Neuronal stem cell (in vitro differentiated cells): ENCODE data around the gene DNAI4. TPM values are rescaled to one million over a fixed set of nuclear protein-coding genes. Genes with fewer than 3 reads are reported as not detected.
"Not testable (repeated sequence)": the region's sequence is repeated elsewhere in the genome, so short reads cannot be mapped to it uniquely, and the experiment has no call there.

ENCODE experiments used
- DNase-seq: peaks from one replicate; pipeline ENCODE4 v3.0.0-alpha.2; 2013; ENCODE audit warnings: low spot score
- H2AFZ ChIP-seq: one replicate; pipeline ENCODE4 v1.6.1; 2013; ENCODE audit warnings: mild to moderate bottlenecking, low read length, inconsistent platforms
- H2AK5ac ChIP-seq: 2 replicates; pipeline ENCODE4 v1.6.1; 2013; ENCODE audit warnings: low read depth, mild to moderate bottlenecking, inconsistent platforms, low read length, moderate library complexity, mixed read lengths
- H2BK120ac ChIP-seq: 2 replicates; pipeline ENCODE4 v1.6.1; 2013; ENCODE audit warnings: low read depth, mild to moderate bottlenecking, inconsistent platforms, low read length, moderate library complexity, mixed read lengths
- H2BK12ac ChIP-seq: one replicate; pipeline ENCODE4 v1.6.1; 2013; ENCODE audit warnings: low read length, inconsistent platforms
- H2BK15ac ChIP-seq: 2 replicates; pipeline ENCODE4 v1.6.1; 2013; ENCODE audit warnings: mild to moderate bottlenecking, low read length, inconsistent platforms, mixed read lengths
- H2BK5ac ChIP-seq: one replicate; pipeline ENCODE4 v1.6.1; 2013; ENCODE audit warnings: inconsistent platforms, mild to moderate bottlenecking, low read length, moderate library complexity
- H3K14ac ChIP-seq: one replicate; pipeline ENCODE4 v1.6.1; 2013; ENCODE audit warnings: low read length, inconsistent platforms
- H3K18ac ChIP-seq: 2 replicates; pipeline ENCODE4 v1.6.1; 2013; ENCODE audit warnings: low read length, inconsistent platforms
- H3K23ac ChIP-seq: 2 replicates; pipeline ENCODE4 v1.6.1; 2013; ENCODE audit warnings: low read depth, mild to moderate bottlenecking, mixed read lengths, low read length, inconsistent platforms; ENCODE audit not compliant: poor library complexity
- H3K27ac ChIP-seq: replicated peaks from 3 replicates; pipeline ENCODE4 v1.5.1; 2013; ENCODE audit warnings: low read length, inconsistent platforms
- H3K27me3 ChIP-seq, 3 experiments: 2 replicates each; pipeline ENCODE4 v1.6.1; 2013; ENCODE audit warnings: low read length in 3 of 3, mild to moderate bottlenecking in 2 of 3, inconsistent platforms in 1 of 3, low read depth in 1 of 3, mixed read lengths in 1 of 3, moderate library complexity in 1 of 3; ENCODE audit not compliant: control insufficient read depth in 3 of 3, insufficient read depth in 3 of 3
- H3K36me3 ChIP-seq, 2 donors: replicated peaks in 1 of 2; 2 replicates each; pipeline ENCODE4 v1.6.1; 2013; ENCODE audit warnings: low read length in 2 of 2; ENCODE audit not compliant: control insufficient read depth in 2 of 2, insufficient read depth in 2 of 2
- H3K4ac ChIP-seq: 2 replicates; pipeline ENCODE4 v1.6.1; 2013; ENCODE audit warnings: inconsistent platforms, mild to moderate bottlenecking, low read length, moderate library complexity
- H3K4me1 ChIP-seq, 2 donors: 1 replicate in 1 of 2; 2 replicates in 1 of 2; pipeline ENCODE4 v1.6.1; 2013; ENCODE audit warnings: low read length in 2 of 2, low read depth in 1 of 2; ENCODE audit not compliant: control insufficient read depth in 2 of 2, insufficient read depth in 1 of 2
- H3K4me2 ChIP-seq: one replicate; pipeline ENCODE4 v1.6.1; 2013; ENCODE audit warnings: mild to moderate bottlenecking, low read length, inconsistent platforms; ENCODE audit not compliant: insufficient read depth, poor library complexity, severe bottlenecking
- H3K4me3 ChIP-seq, 2 donors: 2 replicates each; pipeline ENCODE4 v1.5.1; 2013; ENCODE audit warnings: low read length in 2 of 2, mild to moderate bottlenecking in 2 of 2, inconsistent platforms in 1 of 2, moderate library complexity in 1 of 2
- H3K79me1 ChIP-seq: one replicate; pipeline ENCODE4 v1.6.1; 2013; ENCODE audit warnings: low read depth, mild to moderate bottlenecking, inconsistent platforms, low read length, moderate library complexity
- H3K9ac ChIP-seq: one replicate; pipeline ENCODE4 v1.6.1; 2013; ENCODE audit warnings: mild to moderate bottlenecking, low read depth, low read length, inconsistent platforms; ENCODE audit not compliant: poor library complexity
- H3K9me3 ChIP-seq, 2 donors: replicated peaks in 1 of 2; 2 replicates each; pipeline versions ENCODE3 to v1.6.1; 2013; ENCODE audit warnings: low read length in 2 of 2, mild to moderate bottlenecking in 2 of 2, inconsistent platforms in 1 of 2, low read depth in 1 of 2, mixed read lengths in 1 of 2, moderate library complexity in 1 of 2; ENCODE audit not compliant: control insufficient read depth in 2 of 2, insufficient read depth in 1 of 2
- H4K8ac ChIP-seq: one replicate; pipeline ENCODE4 v1.6.1; 2013; ENCODE audit warnings: low read depth, mild to moderate bottlenecking, inconsistent platforms, low read length, moderate library complexity
- H4K91ac ChIP-seq: one replicate; pipeline ENCODE4 v1.6.1; 2013; ENCODE audit warnings: low read length, low read depth, mild to moderate bottlenecking, inconsistent platforms; ENCODE audit not compliant: poor library complexity
- WGBS, 2 donors: extraction: QIAGEN DNeasy Blood & Tissue Kit; methylation state at CpG; one replicate each; pipeline ENCODE4 v1.1.7; 2013; ENCODE audit warnings: missing lambda C conversion rate in 2 of 2, mixed read lengths in 1 of 2; ENCODE audit not compliant: insufficient read length in 2 of 2, insufficient replicate concordance in 1 of 2; ENCODE audit errors: extremely low coverage in 2 of 2; 5-methylcytosine and 5-hydroxymethylcytosine counted together
- polyA plus RNA-seq, 2 experiments: library from polyadenylated mRNA; stranded (reverse); fragments of 200-250 nt; gene quantifications; one replicate each; pipeline ENCODE4 v1.2.3, GENCODE V29; 2013

The DNAI4 gene, protein sequence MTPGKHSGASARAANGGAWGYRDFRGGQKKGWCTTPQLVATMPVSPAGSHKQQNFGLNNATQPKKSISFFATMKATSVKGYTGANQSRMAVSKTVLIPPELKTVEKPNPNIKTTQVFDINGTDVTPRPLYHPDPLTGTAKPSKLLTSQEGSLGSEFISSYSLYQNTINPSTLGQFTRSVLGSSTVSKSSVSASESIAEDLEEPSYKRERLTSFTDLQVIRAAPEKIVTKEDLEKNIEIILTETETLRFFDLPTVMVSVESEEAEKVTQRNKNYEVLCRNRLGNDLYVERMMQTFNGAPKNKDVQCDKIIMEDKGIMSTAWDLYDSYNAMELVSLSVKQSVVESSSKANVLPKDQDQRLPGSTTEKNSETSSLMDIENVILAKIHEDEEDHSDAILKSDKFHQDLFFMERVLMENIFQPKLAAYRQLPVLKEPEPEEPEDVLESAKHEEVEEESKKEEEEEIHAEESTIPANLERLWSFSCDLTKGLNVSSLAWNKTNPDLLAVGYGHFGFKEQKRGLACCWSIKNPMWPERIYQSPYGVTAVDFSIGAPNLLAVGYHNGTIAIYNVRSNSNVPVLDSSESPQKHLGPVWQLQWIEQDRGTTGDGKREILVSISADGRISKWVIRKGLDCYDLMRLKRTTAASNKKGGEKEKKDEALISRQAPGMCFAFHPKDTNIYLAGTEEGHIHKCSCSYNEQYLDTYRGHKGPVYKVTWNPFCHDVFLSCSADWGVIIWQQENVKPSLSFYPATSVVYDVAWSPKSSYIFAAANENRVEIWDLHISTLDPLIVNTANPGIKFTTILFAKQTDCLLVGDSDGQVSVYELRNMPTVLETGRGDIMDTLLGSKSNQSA
- 6.9 TPM for polyA plus RNA-seq (2013, experiment 1 of 2)
- polyA plus RNA-seq (2013, experiment 2 of 2), result 9.4 TPM

DNA sequence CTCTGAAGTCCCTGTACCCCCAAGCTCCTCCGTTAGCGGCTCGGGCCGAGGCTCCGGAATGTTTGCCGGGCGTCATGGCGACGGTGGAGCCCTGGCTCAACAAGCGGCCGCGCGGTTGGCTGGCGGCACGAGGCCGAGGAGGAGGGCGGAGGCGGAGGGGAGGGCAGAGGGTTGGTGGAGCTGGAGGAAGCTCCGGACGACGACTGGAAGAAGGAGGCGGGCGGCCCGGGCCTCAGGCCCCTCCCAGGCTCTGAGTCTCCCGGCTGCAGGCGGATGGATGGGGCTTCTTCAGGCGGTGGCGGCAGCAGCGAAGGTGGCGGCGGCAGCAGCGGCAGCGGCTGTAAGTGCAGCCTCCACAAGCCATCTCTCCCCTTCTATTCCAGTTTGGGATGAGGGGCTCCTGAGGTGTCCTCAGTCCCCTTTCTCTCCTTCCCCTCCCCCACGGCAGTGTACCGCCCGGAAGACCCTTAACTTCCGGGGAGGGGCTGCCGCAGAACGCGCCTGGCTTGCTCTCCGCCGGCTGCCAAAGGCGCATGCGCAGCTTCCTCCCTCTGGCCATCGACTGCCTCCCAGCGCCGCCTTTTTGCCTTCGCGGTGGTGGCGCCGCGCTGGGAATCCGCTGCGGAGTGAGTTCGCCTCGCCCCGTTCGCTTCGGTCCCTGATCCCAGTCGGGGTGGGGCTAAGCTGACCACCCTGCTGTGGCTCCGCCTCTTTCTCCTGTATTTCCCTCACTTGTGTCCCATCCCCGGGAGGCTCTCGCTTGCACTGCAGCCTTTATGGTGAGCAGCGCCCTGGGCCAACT is at the start of gene DNAI4, which contains the start of gene MIER1:
DNAI4 (minus strand) TSS at position 101 of the 802 bp plus-strand sequence; CDS start at position 76, 25 bp downstream.
MIER1 (plus strand) TSS at position 235 of the 802 bp plus-strand sequence; CDS start at position 274, 39 bp downstream.
- Histone ChIP-seq H3K23ac (peak within 1 kb of the TSS; percentile 91), H3K4me3 (peak within 1 kb of the TSS; percentile 92 to 95)

DNA sequence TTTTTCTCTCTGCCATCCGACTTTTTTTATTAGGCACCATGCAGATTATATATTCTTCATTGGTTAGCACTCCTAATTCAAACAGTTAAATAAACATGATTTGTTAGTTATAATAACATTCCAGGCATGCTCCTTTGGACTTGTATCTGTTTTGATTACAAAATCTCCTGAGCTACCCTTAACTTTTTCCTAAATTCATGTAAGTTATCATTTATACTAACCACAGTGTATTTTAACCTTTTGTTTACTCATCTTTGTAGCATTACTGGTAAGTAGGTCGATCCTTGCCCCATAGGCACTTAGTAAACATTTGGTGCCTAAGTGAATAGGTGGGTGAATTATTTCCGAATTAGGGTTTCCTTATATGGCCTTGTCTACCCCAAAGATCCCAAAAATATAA is 43.9 kb upstream of the DNAI4 start:
- H3K4me2 ChIP-seq, result no peak overlapping the region
- no peaks in the 10 kb centered on the region for H3K4me1 ChIP-seq
- no peak overlapping the region for H2BK15ac ChIP-seq
- no peak overlapping the region for H2AFZ ChIP-seq
- no peak overlapping the region for H3K14ac ChIP-seq
- no peak overlapping the region for H3K23ac ChIP-seq
- H3K27ac ChIP-seq, result no peak overlapping the region
- no peak overlapping the region for H3K18ac ChIP-seq
- no peak overlapping the region for H3K4ac ChIP-seq
- H2BK12ac ChIP-seq, result no peak overlapping the region
- H3K27me3 ChIP-seq, result no peaks in the 10 kb centered on the region
- H3K36me3 ChIP-seq, result peaks cover 2 to 95% of the 10 kb centered on the region in 2 donors
- H3K4me3 ChIP-seq, result no peak overlapping the region
- no CpG with 5 or more reads among the region's 3 CpGs for WGBS, 2 donors
- H3K9me3 ChIP-seq, result peaks cover 0 to 11% of the 10 kb centered on the region in 2 donors
- H2BK120ac ChIP-seq, result no peak overlapping the region
- H3K9ac ChIP-seq, result no peak overlapping the region
- no peak for DNase-seq
- no peaks in the 10 kb centered on the region for H3K79me1 ChIP-seq
- no peak overlapping the region for H4K8ac ChIP-seq
- no peak overlapping the region for H2AK5ac ChIP-seq
- no peak overlapping the region for H2BK5ac ChIP-seq
- no peak overlapping the region for H4K91ac ChIP-seq

More for the DNA sequence above, at the start of gene DNAI4, which contains the start of gene MIER1:
- Histone ChIP-seq H2BK5ac (peak within 1 kb of the TSS; percentile 98), H3K4me1 (peaks cover 3 to 18% of the 10 kb centered on the region in 2 donors), H2BK15ac (no peak within 1 kb of the TSS), H2AK5ac (no peak within 1 kb of the TSS), H3K18ac (peak within 1 kb of the TSS; percentile 100), H3K4ac (peak within 1 kb of the TSS; percentile 37), H3K36me3 (peaks cover 4 to 24% of the 10 kb centered on the region in 2 donors), H3K9ac (peak within 1 kb of the TSS; percentile 93), H4K91ac (no peak within 1 kb of the TSS), H3K79me1 (no peaks in the 10 kb centered on the region), H2BK120ac (no peak within 1 kb of the TSS), H3K9me3 (peaks cover 0 to 3% of the 10 kb centered on the region in 2 donors), H3K14ac (peak within 1 kb of the TSS; percentile 98), H3K27me3 (no peaks in the 10 kb centered on the region), H2AFZ (peak within 1 kb of the TSS; percentile 98), H2BK12ac (no peak within 1 kb of the TSS), H3K27ac (peak within 1 kb of the TSS; percentile 97), H3K4me2 (peak within 1 kb of the TSS; percentile 75), H4K8ac (peak within 1 kb of the TSS; percentile 82)
- no CpG with 5 or more reads among the region's 64 CpGs for WGBS, 2 donors
- peak; percentile 98 for DNase-seq

DNA sequence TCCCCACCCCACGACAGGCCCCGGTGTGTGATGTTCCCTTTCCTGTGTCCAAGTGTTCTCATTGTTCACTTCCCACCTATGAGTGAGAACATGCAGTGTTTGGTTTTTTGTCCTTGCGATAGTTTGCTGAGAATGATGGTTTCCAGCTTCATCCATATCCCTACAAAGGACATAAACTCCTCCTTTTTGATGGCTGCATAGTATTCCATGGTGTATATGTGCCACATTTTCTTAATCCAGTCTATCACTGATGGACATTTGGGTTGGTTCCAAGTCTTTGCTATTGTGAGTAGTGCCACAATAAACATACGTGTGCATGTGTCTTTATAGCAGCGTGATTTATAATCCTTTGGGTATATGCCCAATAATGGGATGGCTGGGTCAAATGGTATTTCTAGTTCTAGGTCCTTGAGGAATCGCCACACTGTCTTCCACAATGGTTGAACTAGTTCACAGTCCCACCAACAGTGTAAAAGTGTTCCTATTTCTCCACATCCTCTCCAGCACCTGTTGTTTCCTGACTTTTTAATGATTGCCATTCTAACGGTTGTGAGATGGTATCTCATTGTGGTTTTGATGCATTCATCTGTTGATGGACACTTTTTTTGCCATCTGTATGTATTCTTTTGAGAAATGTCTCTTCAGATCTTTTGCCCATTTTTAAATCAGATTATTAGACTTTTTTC is 41.7 kb upstream of the DNAI4 start:
- H3K23ac ChIP-seq, result not testable (repeated sequence)
- no CpG with 5 or more reads among the region's 7 CpGs for WGBS, 2 donors

More for the DNA sequence above, 41.7 kb upstream of the DNAI4 start:
- H4K91ac ChIP-seq, H2BK120ac ChIP-seq, H3K4me1 ChIP-seq, H3K27me3 ChIP-seq, H2AFZ ChIP-seq, H2BK5ac ChIP-seq, H3K4me3 ChIP-seq, H2BK15ac ChIP-seq, H2BK12ac ChIP-seq, DNase-seq, H3K14ac ChIP-seq, H3K79me1 ChIP-seq, H3K4me2 ChIP-seq, H2AK5ac ChIP-seq, H3K9ac ChIP-seq, H3K27ac ChIP-seq, H3K4ac ChIP-seq, H3K18ac ChIP-seq, H4K8ac ChIP-seq: not testable (repeated sequence)
- Histone ChIP-seq H3K9me3 (peaks cover 0 to 11% of the 10 kb centered on the region in 2 donors), H3K36me3 (peaks cover 4 to 95% of the 10 kb centered on the region in 2 donors)
